Measurements from ENCODE around the gene ARMH4. TPM values are rescaled to one million over a fixed set of nuclear protein-coding genes. Genes with fewer than 3 reads are reported as not detected.

ARMH4 gene
- total RNA-seq, 2 donors from 2014 or later, result 0.57 to 2.8 TPM

- H3K9me3 ChIP-seq, result no peaks in the 10 kb centered on the region
- intact Hi-C loops (cut with DNase I), result no loop called here
- DNase-seq, result no peak
- no peaks in the 10 kb centered on the region for H3K36me3 ChIP-seq
- no peak for TF ChIP-seq CTCF (IDR thresholded peaks at IDR 0.05)
- no peaks in the 10 kb centered on the region for H3K27me3 ChIP-seq
- H3K27ac ChIP-seq, result no peak overlapping the region
- H3K4me1 ChIP-seq, result no peaks in the 10 kb centered on the region
- H3K4me3 ChIP-seq, result no peak overlapping the region
- H3K9ac ChIP-seq (ENCODE audit: low read depth in 2 of 2, low read length in 2 of 2), result no peak overlapping the region
Observed at GRCh38 chr14:58160561-58160960, 8.5 kb upstream of the ARMH4 start.

- H3K4me3 ChIP-seq, result peak overlapping the region; percentile 89
- peak; percentile 23 for DNase-seq
- intact Hi-C loops (cut with DNase I), result no loop called here
- H3K36me3 ChIP-seq, result no peaks in the 10 kb centered on the region
- H3K27me3 ChIP-seq, result peaks cover 23% of the 10 kb centered on the region
- H3K4me1 ChIP-seq, result no peaks in the 10 kb centered on the region
- peak overlapping the region; percentile 51 to 60 for H3K9ac ChIP-seq (ENCODE audit: low read depth in 2 of 2, low read length in 2 of 2)
- no peaks in the 10 kb centered on the region for H3K9me3 ChIP-seq
- no peak for TF ChIP-seq CTCF (IDR thresholded peaks at IDR 0.05)
- no peak overlapping the region for H3K27ac ChIP-seq
Observed at GRCh38 chr14:58151133-58152013, 640 bp downstream of the ARMH4 start.

DNA sequence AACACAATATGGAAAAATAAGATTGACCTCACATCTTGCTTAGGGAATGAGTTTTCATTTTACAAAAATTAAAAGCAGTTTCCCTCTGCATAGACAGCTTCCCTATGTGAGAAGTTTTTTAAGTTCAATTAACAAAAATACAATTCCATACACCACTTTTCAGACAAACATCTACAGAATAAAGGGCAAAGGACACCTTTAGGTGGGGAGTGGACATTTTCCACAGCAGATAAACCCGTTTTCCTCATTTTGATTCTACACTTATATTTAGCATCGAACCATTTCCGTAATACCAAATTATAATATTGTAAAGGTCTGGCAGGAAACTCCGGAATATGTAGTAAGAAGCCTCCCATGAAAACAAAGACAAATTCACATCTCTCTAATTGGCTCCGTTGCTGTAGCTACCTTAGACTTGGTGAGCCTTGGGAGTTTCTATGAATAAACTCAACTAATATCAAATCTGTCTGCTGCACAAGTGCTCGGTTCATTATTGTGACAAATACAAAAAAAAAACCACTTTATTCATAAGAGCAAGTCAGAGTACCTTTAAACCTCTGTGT is 1.7 kb downstream of the ARMH4 start:
- no peaks in the 10 kb centered on the region for H3K36me3 ChIP-seq
- no peak overlapping the region for H3K27ac ChIP-seq
- H3K4me3 ChIP-seq, result no peak overlapping the region
- no peaks in the 10 kb centered on the region for H3K4me1 ChIP-seq
- H3K27me3 ChIP-seq, result peaks cover 23% of the 10 kb centered on the region
- no peak for DNase-seq
- no peak overlapping the region for H3K9ac ChIP-seq (ENCODE audit: low read depth in 2 of 2, low read length in 2 of 2)
- H3K9me3 ChIP-seq, result no peaks in the 10 kb centered on the region
- intact Hi-C loops (cut with DNase I), result no loop called here
- TF ChIP-seq CTCF (IDR thresholded peaks at IDR 0.05), result no peak

DNA sequence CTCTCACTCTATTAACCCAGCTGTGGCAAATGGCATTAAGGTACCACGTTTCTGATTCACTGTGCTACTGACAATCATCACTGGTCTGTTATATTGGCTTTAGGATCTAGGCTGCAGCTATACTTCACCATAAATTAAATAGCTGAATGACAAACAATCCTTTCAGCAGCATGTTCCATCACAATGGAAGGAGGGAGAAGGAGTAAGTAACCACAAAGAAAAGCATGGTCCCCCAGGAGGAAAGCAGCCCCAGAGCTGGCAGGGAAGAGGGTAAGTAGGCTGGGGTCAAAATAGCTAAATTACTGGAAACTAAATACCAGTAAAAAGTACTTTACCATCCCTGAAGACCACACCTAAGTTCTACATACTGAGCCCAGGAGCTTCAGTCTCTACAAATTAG is 2.8 kb downstream of the ARMH4 start:
- Histone ChIP-seq H3K4me3 (no peak overlapping the region), H3K4me1 (no peaks in the 10 kb centered on the region), H3K36me3 (no peaks in the 10 kb centered on the region), H3K27me3 (peaks cover 23% of the 10 kb centered on the region), H3K27ac (no peak overlapping the region), H3K9me3 (no peaks in the 10 kb centered on the region), H3K9ac (ENCODE audit: low read depth in 2 of 2, low read length in 2 of 2) (no peak overlapping the region)
- no peak for TF ChIP-seq CTCF (IDR thresholded peaks at IDR 0.05)
- no peak for DNase-seq
- intact Hi-C loops (cut with DNase I), result no loop called here

GRCh38 chr14:58146399-58146798 is 5.6 kb downstream of the ARMH4 start:
- no peak for TF ChIP-seq CTCF (IDR thresholded peaks at IDR 0.05)

More at GRCh38 chr14:58146399-58146798, 5.6 kb downstream of the ARMH4 start:
- peaks cover 17% of the 10 kb centered on the region for H3K27me3 ChIP-seq
- no peak overlapping the region for H3K27ac ChIP-seq
- H3K4me3 ChIP-seq, result no peak overlapping the region
- intact Hi-C loops (cut with DNase I), result no loop called here
- no peaks in the 10 kb centered on the region for H3K36me3 ChIP-seq
- H3K9me3 ChIP-seq, result no peaks in the 10 kb centered on the region
- DNase-seq, result no peak
- no peak overlapping the region for H3K9ac ChIP-seq (ENCODE audit: low read depth in 2 of 2, low read length in 2 of 2)
- no peaks in the 10 kb centered on the region for H3K4me1 ChIP-seq

All from colonic mucosa (tissue), 4 donors.